ENCODE measurements around the gene XRCC4. TPM values are rescaled to one million over a fixed set of nuclear protein-coding genes. Genes with fewer than 3 reads are reported as not detected.
"Not testable (repeated sequence)": the region's sequence is repeated elsewhere in the genome, so short reads cannot be mapped to it uniquely, and the experiment has no call there.

XRCC4 gene
- total RNA-seq, 1 donor from 2014 or later: 7.0 TPM

DNA sequence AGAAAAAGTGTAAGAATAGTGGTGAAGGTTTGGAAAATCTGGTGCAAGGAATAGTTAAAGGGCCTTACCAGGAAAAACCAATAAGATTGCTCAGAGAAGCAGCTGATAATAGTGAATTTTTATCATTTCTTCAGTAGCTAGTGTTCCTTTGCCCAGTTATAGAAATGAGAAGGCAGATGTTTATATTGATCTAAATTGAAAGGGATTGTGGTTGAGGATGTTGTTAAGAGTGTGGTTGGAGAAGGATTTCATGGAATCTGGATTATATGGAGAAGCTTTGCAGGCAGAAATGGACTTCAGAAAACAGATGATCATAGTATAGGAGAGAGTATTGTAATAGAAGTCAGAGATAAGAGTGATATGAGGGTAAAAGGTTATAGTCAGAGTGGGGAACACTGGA lies 102.6 kb downstream of the XRCC4 start:
- DNase-seq (ENCODE audit: low spot score): no peak

- no peak for DNase-seq (ENCODE audit: low spot score)
These were observed 107.2 kb downstream of the XRCC4 start for GRCh38 chr5:83184534-83184933.

DNA sequence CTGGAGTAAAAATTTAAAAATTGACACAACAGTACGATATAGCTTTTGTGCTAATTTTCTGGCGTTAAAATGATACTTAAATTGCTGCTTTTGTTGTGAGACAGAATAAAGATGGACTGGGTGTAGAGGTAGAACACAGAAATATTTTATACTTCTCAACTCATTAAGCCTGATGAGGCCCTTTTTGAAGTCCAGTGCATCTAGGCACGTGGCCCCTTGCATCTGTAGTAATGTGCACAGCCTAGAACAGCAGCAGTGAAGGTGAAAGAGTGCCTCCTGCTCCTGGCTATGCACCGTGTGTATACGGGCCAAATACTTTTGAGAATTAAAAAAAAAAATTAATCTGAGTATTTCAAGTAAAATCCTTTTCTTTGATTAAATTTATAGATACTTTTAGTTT lies 115.6 kb downstream of the XRCC4 start:
- DNase-seq (ENCODE audit: low spot score): no peak

GRCh38 chr5:83197326-83197967 lies 120.1 kb downstream of the XRCC4 start:
- no peak for DNase-seq (ENCODE audit: low spot score)

DNA sequence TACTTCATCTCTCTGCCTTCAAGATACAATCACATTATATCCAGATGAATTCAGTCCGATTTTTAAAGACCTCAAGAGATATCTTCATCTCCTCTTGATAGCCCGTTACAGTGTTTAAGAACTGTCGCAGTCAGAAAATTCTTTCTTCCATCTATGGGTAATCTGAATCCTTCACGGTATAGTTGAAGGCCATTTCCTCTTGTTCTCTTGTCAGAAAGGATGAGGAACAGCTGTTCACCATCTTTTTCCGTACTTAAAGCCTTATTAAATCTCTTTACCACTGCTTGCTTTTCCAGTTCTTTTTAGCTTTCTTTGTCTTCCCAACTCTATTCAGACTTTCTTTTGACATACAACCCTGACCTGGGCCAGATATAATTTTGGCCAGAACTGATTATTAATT lies 121.8 kb downstream of the XRCC4 start:
- DNase-seq (ENCODE audit: low spot score): no peak

DNA sequence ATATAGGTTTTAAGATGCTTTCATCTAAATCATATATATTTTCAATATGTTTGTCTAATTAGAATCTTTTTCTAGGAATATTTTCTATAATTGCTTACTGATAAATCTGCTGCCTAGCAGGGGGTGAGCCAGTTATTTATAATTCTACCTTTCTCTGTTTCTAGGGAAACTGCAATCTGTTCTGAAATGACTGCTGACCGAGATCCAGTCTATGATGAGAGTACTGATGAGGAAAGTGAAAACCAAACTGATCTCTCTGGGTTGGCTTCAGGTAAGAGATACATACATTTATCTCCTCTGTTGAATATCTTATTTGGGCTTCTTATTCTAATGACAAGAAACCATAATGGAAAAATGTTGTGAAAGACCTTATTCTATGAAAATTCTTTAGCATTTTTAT lies 127.3 kb downstream of the XRCC4 start:
- no peak for DNase-seq (ENCODE audit: low spot score)

- DNase-seq (ENCODE audit: low spot score): no peak
These were observed 132.6 kb downstream of the XRCC4 start for GRCh38 chr5:83209963-83210362.

DNA sequence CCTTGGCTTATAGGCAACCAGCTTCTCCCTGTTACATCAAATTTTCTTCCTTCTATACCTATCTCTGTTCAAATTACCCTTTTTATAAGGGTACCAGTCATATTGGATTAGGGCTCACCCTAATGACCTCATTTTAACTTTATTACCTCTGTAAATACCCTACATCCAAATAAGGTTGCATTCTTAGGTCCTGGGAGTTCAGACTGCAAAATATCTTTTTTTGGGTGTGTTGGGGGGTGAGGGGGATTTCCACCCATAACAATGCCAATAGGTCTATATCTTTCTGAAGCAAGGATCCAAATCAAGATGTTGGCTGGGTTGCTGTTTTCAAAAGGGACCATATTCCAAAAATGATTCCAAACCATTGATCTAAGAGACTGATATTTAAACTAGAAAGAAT lies 141.7 kb downstream of the XRCC4 start:
- no peak for DNase-seq (ENCODE audit: low spot score)

GRCh38 chr5:83219495-83219894 lies 142.1 kb downstream of the XRCC4 start:
- DNase-seq (ENCODE audit: low spot score): no peak

DNA sequence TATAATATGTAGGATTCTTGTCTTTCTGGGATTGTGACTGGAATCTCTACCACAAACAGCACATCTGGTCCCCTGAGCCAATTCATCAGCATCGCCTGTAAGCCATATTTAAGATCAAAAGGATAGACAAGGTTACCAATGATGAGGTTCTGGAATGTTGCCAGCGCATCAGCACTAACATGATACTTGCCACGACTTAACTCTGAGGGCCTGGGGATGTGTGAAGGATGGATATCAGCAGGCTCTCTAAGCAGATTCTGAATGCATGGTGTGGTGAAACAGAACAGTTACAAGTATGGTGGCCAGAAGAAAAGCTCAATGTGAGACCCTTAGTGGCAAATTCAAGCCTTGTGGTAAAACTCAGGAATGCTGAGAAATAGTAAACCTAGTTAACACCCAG lies 143.0 kb downstream of the XRCC4 start:
- DNase-seq (ENCODE audit: low spot score): no peak

DNA sequence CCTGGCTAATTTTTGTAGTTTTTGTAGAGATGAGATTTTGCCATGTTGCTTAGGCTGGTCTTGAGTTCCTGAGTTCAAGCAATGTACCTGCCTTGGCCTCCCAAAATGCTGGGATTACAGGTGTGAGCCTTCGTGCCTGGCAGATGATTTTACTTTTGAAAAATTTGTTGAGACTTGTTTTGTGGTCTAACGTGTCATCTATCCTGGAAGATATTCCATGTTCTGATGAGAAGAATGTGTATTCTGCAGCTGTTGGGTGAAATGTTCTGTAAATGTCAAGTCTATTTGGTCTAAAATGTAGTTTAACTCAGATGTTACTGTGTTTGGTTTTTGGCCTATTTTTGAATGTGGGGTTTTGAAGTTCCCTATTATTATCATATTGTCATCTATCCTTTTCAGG lies 145.6 kb downstream of the XRCC4 start:
- no peak for DNase-seq (ENCODE audit: low spot score)

GRCh38 chr5:83227611-83228010 lies 150.3 kb downstream of the XRCC4 start:
- DNase-seq (ENCODE audit: low spot score): no peak

DNA sequence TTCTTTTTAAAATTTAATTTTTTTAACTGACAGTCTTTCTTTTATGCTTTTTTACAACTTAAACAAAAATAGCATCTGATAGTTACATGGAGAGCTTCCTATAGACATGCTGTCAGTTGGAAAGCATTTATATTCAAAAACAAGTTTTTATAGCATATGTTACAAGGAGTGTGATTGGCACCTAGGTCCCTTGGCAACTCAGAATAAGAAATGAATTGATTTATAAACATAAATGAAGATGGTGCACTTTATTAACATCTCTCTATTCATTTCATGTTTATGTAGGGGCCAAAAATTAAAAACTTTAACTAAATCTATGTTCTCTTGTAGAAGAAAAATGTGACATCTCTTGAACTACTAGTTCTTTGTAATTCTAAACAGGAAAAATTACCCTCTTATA lies 153.2 kb downstream of the XRCC4 start:
- no peak for DNase-seq (ENCODE audit: low spot score)

DNA sequence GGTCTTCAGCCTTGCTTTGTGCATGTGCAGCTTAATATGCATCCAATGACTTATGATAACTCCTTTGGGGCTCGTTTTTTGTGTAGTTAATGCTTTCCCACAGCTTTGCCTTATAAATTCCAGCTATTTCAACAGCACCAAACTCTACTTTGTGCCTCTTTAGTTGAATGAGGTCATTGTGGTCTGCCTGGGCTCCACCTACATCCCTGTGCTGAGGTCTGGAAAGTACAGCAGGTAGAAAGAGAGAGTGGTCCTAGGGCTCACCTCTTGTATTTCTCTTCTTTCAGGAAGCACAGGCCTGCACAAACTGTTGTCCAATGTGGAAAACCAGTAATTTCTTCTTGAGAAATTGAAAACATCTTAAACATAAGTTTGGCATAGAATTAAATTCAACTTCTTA lies 167.2 kb downstream of the XRCC4 start:
- DNase-seq (ENCODE audit: low spot score): no peak

- DNase-seq (ENCODE audit: low spot score): no peak
These were observed 167.7 kb downstream of the XRCC4 start for GRCh38 chr5:83245037-83245436.

DNA sequence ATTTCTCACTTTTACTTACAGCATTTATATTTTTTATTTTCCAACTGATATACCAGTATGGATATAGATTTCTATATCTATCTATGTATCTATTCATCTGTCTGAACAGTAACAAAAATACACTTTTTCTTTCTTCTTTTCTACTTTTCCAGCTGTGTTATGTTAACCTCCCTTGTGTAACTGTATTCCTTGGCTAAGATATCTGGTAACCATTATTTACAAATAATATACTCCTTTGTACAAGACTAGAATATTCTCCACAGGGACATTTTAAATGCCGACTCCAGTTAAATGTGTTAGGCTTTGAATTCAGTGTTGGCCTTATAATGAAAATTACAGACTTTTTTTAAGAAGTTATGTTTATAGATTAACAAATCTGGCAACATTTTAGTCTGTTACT lies 168.7 kb downstream of the XRCC4 start:
- DNase-seq (ENCODE audit: low spot score): no peak

- no peak for DNase-seq (ENCODE audit: low spot score)
These were observed 171.8 kb downstream of the XRCC4 start for GRCh38 chr5:83249156-83249555.

DNA sequence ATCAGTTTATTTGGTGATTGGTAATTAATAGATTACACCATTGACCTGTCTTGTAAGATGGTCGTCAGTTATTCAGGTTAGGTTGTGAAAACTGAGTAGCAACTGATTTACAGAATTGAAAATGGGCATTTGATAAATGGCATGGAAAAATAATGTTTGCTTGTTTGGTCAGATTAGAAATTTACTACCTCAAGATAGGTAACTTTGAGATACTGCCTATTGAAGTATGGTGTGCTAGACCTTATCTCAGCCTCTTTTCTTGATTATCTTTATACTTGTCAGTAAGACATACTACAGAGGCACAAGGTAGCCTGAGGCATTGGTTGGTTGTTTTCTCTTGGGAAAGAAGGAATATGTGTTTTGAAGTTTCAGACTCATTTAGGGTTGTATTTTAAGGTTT lies 174.5 kb downstream of the XRCC4 start:
- no peak for DNase-seq (ENCODE audit: low spot score)

DNA sequence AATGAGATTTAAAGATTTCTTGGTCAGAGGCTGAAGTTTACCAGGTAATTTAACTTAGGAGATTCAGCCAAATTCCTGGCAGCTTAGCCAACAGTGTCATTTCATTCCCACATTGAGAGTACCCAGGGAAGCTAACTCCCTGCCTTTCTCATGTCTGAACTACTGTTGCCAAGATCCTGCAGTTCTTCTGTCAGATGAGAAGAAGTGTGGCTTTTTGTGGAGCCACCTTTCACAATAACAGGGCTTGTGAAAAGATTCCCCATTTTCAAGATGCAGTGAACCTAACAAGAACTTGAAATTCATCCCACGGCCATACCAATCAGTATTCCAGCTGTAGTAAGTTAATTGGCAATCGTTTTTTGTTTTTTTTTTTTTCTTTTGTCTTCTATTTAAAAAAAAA lies 176.4 kb downstream of the XRCC4 start:
- DNase-seq (ENCODE audit: low spot score): no peak

GRCh38 chr5:83255268-83255667 lies 177.9 kb downstream of the XRCC4 start:
- no peak for DNase-seq (ENCODE audit: low spot score)

DNA sequence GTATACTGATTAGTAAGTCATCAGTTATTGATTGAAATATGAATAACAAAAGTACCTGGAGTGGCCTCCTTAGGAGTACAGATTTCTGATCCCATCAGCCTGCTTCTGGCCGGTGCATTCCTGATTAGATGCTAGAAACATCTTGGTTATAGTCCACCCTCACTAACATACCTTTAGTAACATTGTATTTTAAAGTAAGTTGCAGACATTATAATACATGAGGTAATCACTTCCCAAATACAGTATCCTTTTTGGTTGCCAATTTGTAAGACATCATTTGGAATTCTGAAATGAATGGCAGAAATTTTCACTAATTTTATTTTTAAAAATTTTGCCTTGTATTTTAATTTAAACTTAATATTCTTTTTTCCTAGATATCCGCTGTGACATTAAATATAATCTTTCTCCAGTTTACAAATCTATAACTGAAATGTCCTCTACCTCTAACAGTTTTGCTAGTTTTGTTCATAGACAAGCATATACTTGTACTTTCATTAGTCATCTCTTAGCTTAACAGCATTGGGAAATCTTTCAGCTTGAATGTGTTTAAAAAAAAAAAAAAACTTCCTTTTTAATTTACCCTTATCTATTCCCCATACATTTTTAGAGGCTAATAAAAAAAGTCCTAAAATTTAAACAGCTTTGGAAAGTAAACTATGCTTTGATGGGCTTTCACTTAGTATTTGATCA lies 178.9 kb downstream of the XRCC4 start:
- no peak for DNase-seq (ENCODE audit: low spot score)

DNA sequence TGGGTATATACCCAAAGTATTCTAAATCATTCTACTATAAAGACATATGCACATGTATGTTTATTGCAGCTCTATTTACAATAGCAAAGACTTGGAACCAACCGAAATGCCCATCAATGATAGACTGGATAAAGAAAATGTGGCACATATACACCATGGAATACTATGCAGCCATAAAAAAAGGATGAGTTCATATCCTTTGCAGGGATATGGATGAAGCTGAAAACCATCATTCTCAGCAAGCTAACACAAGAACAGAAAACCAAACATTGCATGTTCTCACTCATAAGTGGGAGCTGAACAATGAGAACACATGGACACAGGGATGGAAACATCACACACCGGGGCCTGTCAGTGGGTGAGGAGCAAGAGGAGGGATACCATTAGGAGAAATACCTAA lies 180.3 kb downstream of the XRCC4 start:
- DNase-seq (ENCODE audit: low spot score): not testable (repeated sequence)

GRCh38 chr5:83265318-83265717 lies 188.0 kb downstream of the XRCC4 start:
- peak; percentile 45 for DNase-seq (ENCODE audit: low spot score)

DNA sequence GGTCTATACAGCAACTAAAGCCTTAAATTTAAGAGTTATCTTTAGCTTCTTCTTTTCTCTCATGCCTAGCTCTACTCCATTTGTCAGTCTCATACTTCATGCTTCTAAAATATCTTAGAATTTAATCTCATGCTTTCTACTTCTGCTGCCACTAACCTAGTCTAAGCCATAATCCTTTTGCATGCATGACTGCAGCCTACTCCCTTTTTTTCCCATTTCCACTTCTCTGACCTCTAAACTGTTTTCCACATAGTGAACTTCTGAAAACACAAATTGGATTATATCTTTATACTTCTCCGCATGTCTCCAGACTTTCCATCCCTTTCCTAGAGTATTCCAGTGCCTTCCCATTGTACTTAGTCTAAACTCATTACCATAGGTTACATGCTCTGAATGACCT lies 193.0 kb downstream of the XRCC4 start:
- no peak for DNase-seq (ENCODE audit: low spot score)

All from ureter (tissue), 1 donor.